A549 treated with CORT108297 at 1 μM for 4 hours (cell line): ENCODE results near the gene CRB2. TPM values are rescaled to one million over a fixed set of nuclear protein-coding genes. Genes with fewer than 3 reads are reported as not detected.

Experiments used
- total RNA-seq: library from RNA; stranded (reverse); fragments of 200-300 nt; extraction: Qiagen RNA extraction; gene quantifications from 5 replicates; pipeline ENCODE4 v1.2.3, GENCODE V29; 2022

The CRB2 gene
- 0.03 to 0.11 TPM (median 0.06 TPM) in 5 replicates for total RNA-seq

GRCh38 chr9:123355761-123356431 lies at the start of gene CRB2:
TSS of gene CRB2 (plus strand) at chr9:123356197. CDS start at chr9:123356261, 64 bp downstream.

Other genes with a start within 250 kb of the CRB2 start
- 13.5 to 17.1 TPM (median 14.5 TPM) in 5 replicates for gene STRBP, start 87.6 kb upstream of the CRB2 start, total RNA-seq